Activated effector memory CD4-positive, alpha-beta T cell treated with Interleukin-2 at 50 U/mL for 16 hours (primary cell): ENCODE measurements around the gene RNF212.
"Not testable (repeated sequence)": the region's sequence is repeated elsewhere in the genome, so short reads cannot be mapped to it uniquely, and the experiment has no call there.

Experiments used
- DNase-seq: peaks from one replicate; pipeline ENCODE4 v3.0.0-alpha.2; 2020

The RNF212 gene

GRCh38 chr4:1061056-1061700 lies 52.2 kb downstream of the RNF212 start:
- DNase-seq, result no peak

- no peak for DNase-seq
Observed at GRCh38 chr4:1060621-1061020, 52.7 kb downstream of the RNF212 start.

GRCh38 chr4:1060121-1060520 lies 53.2 kb downstream of the RNF212 start:
- no peak for DNase-seq

- DNase-seq, result no peak
Observed at GRCh38 chr4:1058997-1059665, 54.2 kb downstream of the RNF212 start.

GRCh38 chr4:1058198-1058996 lies 55.0 kb downstream of the RNF212 start:
- no peak for DNase-seq

GRCh38 chr4:1057403-1057745 lies 56.0 kb downstream of the RNF212 start:
- no peak for DNase-seq

GRCh38 chr4:1056671-1057402 lies 56.5 kb downstream of the RNF212 start:
- DNase-seq, result no peak

- DNase-seq, result peak; percentile 80
Observed at GRCh38 chr4:1055721-1056590, 57.4 kb downstream of the RNF212 start.

- DNase-seq, result not testable (repeated sequence)
Observed at GRCh38 chr4:1055243-1055701, 58.1 kb downstream of the RNF212 start.

GRCh38 chr4:1054696-1055242 lies 58.6 kb downstream of the RNF212 start:
- DNase-seq, result not testable (repeated sequence)

- DNase-seq, result not testable (repeated sequence)
Observed at GRCh38 chr4:1053891-1054290, 59.5 kb downstream of the RNF212 start.

- DNase-seq, result no peak
Observed at GRCh38 chr4:1053080-1053661, 60.2 kb downstream of the RNF212 start.

- no peak for DNase-seq
Observed at GRCh38 chr4:1052231-1052671, 61.1 kb downstream of the RNF212 start.

- no peak for DNase-seq
Observed at GRCh38 chr4:1051472-1051871, 61.9 kb downstream of the RNF212 start.

- DNase-seq, result no peak
Observed at GRCh38 chr4:1050486-1051213, 62.7 kb downstream of the RNF212 start.

- DNase-seq, result no peak
Observed at GRCh38 chr4:1049591-1049905, 63.8 kb downstream of the RNF212 start.

GRCh38 chr4:1048773-1049590 lies 64.4 kb downstream of the RNF212 start:
- no peak for DNase-seq

GRCh38 chr4:1047976-1048772 lies 65.2 kb downstream of the RNF212 start:
- DNase-seq, result no peak
